GM12892 (cell line): ENCODE data around the gene FXR2.

Experiments
- POLR2A ChIP-seq: IDR thresholded peaks from 2 replicates; pipeline ENCODE4 v1.6.1; 2011; ENCODE audit warnings: low read depth, low read length, control low read depth
- POLR2AphosphoS5 ChIP-seq: IDR thresholded peaks from 2 replicates; pipeline ENCODE4 v1.6.1; 2011; ENCODE audit warnings: low read depth, low read length, control low read depth

DNA sequence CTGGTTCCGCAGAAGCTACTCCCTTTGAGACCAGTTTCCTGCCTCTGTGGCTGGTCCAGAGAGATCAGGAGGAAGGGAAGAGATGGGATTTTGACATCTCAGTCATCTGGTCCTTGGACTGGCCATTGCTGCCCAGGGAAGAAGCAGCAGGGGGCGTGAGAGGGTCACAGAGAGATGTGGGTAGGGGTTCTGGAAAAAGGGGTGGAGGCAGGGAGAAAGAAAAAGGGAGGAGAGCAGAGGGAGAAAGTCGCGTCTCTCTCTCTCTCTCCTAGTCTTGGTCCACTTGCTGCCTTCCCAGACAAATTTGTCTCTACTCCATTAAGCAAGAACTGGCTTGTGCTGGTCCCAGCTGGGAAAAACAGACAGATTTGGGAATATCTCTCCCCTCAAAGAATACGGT lies 19.7 kb upstream of the FXR2 start:
- TF ChIP-seq POLR2A = no peak
- no peak for TF ChIP-seq POLR2AphosphoS5
